Measurements from ENCODE around the gene SZRD1.

DNA sequence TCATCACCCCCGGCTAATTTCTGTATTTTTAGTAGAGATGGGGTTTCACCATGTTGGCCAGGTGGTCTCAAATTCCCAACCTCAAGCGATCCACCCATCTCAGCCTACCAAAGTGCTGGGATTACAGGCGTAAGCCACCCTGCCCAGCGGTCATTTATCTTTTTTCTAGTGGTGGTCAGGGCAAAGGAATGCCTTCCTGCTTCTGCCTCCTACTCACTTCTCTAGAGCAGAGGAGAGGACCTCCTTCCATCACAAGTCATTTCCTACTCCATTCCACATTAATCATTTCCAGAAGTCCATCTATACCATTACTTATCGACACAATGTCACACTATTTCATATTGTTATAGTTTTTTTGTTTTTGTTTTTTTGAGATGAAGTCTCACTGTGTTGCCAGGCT is 28.1 kb upstream of the SZRD1 start:
- no peak for TF ChIP-seq GATA2 (IDR thresholded peaks at IDR 0.05; ENCODE audit: low read depth, low read length)
- no peak for TF ChIP-seq GATA3 (IDR thresholded peaks at IDR 0.05; ENCODE audit: low read depth, low read length)
